Stimulated activated naive CD4-positive, alpha-beta T cell (primary cell): Measurements from ENCODE around the gene TMEM178B.
"Not testable (repeated sequence)": the region's sequence is repeated elsewhere in the genome, so short reads cannot be mapped to it uniquely, and the experiment has no call there.

Source experiments
- DNase-seq, 6 experiments: peaks; one replicate each; lab custom pipeline; 2025; lab: John Stamatoyannopoulos, UW

The TMEM178B gene

DNA sequence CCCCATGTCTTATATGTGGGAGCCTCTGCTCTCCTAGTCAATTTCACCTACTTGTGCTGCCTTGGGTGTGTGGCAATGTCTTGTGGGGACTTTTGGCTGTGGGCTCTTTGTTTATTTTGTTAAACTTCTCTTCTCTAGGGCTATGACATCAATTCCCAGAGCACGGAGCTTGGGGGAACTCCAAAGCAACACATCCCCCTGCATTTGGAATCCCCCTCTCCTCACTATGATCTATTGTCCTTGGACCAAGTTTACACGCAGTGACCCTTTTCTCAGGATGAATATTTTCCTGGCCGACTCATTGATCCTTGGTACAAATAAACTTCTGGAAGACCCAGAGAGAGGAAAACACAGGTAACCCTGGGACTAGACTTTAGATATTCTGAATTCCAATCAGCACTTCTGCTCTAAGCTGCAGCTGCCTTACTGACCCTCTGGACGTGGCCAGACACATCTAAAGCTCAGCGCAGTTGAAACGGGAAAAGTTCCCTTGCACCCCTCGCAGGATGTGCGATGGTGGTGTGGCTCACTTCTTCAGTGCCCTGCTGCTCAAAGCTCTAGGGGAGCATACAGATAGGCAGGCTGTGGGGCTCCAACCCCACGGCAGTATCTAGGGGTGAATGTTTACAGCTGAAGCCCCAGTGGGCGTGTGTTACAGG lies 110.8 kb downstream of the TMEM178B start:
- no peak for DNase-seq

DNA sequence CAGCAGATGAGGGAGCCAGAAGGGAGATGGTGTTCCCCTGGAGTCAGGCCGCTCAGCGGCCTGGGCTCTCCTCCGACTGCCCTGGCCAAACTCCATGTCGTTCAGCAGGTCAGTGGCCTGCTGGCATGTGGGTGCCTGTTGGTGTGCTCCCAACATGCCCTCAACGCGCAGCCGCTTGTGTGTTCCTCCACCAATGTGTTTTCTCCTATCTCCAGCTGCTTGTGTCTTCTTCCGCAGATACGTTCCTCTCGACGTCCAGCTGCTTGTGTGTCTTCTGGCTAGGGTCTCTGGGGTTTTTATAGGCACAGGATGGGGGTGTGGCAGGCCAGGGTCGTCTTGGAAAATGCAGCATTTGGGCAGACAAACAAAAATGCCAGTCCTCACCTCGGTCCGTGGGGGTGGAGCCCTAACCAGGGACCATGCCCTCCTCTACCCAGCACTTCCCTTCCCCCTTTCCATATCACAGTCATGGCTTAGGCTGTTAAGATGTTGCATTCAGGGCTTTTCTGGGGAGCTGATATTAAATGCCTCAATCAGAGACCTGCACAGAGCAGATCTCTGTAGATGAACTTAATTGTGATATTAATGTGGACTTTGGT lies 111.6 kb downstream of the TMEM178B start:
- no peak for DNase-seq

DNA sequence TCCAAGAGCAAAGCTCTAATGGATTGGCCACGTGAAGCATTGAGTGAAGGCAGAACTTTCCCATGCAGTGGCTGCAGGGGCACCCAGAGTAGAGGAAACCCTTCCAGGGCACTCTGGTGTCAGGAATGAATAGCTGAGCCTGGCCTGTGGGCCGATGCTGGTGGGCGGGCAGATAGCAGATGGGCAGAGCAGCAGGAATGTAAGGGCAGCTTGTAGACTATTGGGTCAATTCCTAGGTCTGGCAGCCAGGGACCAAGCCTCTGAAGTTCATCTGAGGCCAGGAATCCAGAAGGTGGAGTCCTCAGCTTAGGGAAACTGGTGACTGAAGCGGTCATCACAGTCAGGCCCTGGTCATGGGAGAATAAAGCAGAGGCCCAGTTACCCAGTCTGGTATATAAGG lies 115.4 kb downstream of the TMEM178B start:
- DNase-seq: no peak

DNA sequence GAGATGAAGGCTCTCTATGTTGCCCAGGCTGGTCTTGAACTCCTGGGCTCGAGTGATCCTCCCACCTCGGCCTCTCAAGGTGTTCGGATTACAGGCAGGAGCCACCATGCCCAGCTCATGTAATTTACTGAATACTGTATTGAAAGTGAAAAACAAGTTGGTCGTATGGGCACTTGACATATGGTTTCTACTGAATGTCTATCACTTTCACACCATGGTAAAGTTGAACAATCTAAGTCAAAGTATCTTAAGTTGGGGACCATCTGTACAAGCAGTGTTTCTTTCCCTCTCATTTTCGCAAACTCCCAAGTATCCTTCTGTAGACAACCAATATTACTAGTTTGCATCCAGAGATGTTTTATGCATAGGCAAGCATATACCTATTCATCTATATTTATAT lies 116.6 kb downstream of the TMEM178B start:
- no peak for DNase-seq

DNA sequence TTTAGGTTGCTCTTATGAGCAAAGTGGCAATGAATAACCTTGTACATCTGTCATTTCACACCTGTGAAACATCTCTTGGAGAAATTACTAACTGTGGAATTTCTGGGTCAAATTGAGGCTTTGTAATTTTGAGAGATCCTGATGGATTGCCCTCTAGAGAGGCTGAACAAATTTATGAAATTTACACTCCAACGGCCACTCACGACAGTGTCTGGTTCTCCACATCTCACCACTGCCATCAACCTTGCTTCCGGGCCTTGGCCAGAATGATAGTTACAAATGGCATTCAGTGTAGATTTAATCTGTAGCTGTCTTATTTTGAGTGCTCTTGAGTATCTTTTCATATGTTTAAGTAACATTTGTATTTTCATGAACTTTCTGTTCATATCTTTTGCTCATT lies 117.4 kb downstream of the TMEM178B start:
- no peak for DNase-seq

DNA sequence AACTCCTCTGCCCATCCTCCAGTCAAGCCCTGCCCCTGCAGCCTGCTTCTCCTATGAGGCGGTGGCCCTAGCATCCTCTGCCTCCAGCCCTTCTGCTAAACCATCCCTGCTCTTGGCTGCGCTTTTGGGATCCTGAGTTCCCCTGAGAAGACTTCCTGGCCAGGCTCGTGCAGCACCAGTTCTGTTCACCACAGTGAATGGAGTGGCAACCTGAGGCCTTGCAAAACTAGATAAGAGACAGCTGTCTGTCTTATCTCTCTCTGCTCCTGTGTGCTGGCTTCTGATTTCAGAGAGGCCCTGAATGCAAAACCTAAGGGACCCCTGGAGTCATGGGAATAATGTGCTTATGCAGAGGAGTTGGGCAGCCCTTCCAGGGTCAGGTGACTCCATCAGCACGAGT lies 119.2 kb downstream of the TMEM178B start:
- no peak for DNase-seq

DNA sequence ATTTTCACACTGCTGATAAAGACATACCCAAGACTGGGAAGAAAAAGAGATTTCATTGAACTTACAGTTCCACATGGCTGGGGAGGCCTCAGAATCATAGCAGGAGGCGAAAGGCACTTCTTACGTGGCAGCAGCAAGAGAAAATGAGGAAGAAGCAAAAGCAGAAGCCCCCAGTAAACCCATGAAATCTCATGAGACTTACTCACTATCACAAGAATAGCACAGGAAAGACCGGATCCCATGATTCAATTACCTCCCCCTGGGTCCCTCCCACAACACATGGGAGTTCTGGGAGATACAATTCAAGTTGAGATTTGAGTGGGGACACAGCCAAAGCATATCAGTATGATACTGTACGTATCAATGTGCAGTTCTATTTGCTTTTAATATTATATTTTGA lies 121.9 kb downstream of the TMEM178B start:
- DNase-seq: not testable (repeated sequence)

DNA sequence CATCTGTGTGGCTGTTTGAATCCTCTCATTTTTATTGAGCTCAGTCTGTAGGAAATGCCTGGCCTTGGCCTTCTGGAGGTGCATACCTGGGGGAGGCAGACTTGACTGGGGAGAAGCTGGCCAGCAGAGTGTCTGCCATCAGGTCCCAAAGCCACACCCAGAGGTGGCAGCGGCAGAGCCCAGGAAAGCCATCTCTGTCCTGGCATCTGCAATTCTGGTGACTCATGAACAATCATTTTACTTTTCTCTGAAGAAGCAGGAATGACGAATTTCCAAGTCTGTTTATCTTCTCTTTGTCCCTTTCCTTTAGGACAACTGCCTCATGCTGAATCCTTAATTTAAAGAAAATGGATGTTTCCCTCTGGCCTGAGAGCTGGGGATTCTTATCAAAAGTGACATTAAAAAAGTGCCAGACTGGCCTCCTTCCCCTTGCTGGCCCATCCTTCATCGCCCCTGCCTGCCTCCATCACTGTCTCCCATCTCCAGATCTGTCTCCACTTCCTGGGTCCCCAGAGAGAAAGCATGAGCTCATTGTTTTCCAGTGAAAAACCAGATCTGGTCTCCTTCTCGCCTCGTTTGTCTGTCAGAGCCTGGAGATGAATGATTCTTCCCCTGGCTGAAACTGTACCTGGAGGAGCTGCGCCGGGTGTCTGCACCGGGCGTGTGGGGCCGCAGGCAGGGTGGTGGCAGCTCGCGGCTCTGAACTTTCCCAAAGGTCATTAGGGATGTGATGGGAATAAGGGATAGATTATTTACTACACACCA lies 124.5 kb downstream of the TMEM178B start:
- DNase-seq: no peak

DNA sequence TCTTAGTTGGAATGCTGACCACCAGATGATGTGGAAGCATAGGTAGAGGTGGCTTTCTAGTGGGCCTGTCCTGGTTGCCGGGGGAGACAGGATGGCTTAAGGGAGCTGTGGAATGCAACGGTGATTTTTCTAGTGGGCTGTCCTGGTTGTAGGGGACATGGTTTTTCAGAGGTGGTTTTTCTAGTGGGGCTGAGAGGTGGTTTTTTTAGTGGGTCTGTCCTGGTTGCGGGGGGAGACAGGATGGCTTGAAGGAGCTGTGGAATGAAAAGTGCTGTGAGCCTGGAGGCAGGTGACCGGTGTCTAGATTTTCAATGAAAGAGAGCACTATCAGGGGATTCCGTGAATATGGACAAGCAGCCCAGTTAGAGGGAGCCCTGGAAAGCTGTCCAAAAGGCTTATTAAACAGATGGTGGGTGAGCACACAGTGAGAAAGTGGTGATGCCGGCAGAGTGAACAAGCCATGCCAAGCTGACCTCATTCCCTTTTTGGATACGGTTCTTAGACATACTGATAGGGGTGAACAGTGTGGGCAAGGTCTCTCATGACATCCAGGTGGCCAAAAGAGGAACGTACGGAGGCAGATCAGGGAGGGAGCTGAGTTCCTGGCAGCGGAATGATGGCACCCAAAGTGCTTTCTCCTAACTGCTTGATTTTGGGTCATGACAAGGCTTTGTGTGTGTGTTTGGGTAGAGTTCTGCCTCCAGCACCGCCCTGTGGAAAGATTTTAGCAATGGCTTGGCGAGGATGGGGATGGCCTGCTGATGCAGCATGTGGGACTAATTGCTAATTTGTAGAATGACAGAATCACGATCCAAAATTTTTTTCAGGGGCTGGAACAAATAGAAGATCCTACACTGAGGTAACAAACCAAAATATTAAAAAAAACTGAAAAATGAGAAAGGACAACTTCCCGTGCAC lies 126.6 kb downstream of the TMEM178B start:
- DNase-seq: no peak

DNA sequence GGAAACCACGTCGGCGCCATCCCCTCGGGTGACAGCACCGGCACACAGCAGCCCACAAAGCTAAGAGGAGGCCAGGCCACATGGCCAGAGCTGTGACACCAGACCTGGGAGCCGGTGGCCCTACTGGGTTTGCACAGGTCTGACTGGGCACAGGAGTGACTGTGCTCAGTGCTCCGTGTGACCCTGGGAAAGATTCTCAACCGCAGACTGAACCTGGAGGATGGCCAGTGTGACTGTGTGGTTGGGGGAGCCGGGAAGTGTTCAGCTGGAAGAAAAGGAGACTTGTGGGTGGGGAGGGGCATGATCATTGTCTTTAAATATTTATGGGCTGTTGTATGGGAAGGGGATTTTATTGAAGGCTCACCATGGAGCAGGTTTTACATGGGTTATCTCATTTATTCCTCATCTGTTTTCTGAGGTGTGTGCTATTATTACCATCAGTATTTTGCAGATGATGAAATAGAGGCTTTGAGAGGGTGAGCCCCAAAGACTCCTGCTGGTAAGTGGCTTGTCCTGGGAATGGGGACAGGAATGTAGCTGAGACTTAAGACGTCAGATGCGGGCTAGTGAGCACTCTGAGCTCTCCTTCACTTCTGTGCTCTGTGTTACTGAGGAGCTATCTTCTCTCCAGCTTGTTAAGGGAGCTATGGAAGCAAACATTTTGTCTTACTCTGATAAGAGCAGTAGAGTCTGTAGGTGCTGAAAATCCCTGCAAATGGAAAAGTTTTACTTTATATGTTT lies 127.5 kb downstream of the TMEM178B start:
- no peak for DNase-seq

DNA sequence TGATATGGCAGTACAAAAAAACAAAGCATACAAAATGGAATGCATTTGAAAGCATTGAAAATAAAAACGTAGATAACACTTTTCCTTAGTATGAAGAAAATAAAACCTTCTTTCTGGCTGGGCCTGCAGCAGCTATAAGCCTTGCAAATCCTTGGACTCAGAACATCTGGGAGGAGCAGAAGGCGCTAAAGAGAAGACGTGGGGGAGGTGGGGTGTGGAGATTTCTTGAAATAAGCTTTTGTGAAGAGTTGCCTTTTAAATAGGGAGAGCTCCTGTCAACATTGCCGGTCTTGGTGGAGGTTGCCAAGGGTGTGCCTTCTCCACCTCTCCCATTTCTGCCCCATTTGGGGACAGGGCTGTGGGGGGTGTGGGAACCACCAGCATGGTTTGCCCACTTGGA lies 128.7 kb downstream of the TMEM178B start:
- no peak for DNase-seq

DNA sequence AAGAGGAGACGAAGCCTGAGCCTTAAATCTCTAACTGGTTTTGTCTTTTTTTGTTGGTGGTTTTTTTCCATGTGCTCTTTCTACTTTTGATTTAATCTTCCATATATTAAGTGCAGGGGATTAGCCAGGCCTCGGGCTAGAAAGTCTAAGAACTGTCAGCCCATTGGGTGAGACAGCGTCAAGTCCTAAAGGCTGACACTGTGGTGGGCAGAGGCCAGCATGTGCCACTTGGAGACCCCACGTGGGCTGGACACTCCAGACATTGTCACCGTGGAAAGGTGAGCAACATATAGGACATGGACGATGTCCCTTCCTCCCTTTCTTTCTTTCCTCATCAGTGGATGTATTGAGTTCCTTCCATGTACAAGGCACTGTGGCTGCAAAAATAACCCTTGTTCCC lies 129.3 kb downstream of the TMEM178B start:
- DNase-seq: no peak

DNA sequence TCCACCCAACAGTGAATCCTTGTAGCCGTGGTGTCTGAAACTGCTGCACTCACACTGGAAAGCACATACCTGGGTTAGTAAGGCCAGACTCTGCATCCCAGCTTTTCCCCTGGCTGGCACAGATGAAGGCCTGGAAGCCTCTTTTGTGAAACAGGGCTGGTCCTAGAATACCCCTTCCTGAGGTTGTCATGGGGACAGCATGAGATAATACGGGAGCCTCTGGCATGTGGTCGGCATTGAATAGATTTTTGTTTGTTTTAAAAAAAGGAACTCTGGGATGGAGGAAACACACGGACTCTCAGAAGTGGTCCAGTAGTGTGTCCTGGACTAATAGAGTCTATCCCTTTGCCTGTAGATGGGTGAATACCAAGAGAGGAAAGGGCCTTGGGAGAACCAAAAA lies 129.7 kb downstream of the TMEM178B start:
- DNase-seq: no peak

DNA sequence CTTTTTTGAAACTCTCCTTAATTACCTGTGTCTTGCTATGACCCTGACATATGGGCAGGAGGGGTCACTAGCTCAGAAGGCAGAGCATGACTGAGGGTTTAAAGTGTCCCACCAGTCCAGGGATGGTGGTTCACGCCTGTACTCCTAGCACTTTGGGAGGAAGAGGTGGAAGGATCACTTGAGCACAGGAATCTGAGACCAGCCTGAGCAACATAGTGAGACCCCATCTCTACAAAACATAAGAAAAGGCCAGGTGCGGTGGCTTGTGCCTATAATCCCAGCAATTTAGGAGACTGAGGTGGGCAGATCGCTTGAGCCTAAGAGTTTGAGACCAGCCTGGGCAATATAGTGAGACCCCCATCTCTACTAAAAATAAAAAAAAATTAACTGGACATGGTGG lies 133.8 kb downstream of the TMEM178B start:
- DNase-seq: no peak

DNA sequence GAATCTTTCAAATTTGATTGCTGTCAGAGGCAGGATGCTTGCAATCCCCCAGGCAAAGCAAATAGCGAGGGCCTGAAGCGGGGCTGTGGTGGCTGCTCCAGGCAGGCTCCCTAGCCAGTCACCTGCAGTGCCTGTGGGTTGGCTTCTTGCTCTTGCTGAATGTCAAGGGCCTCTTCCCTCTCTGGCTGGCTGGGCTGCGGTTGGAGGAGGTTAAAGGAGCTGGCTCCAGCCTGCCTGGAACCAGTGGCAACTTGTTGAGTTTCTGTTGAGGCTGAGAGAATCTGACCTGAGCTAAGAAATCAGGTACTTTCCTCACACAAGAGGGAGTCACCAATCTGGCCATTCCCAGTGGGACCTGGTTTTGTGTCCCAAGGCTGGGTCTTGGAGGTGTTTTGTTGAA lies 134.7 kb downstream of the TMEM178B start:
- no peak for DNase-seq

DNA sequence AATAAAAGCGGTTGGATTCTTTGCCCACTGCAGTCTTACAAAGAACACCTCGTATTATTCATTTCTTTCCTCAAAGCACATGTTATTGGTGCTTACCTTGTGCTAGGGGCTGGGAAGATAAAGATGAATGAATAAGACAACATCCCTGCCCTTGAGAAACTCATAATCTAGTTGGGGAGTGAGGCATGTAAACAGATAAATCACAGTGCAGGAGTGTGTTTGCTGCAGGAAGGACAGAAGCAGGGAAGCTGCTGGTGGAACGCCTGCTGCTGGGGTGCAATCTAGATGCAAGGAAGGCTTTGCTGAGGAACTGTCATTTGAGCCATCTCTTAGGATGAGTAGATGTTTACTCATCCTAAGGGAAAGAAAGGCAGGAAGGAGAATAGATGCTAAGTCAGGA lies 135.6 kb downstream of the TMEM178B start:
- no peak for DNase-seq

DNA sequence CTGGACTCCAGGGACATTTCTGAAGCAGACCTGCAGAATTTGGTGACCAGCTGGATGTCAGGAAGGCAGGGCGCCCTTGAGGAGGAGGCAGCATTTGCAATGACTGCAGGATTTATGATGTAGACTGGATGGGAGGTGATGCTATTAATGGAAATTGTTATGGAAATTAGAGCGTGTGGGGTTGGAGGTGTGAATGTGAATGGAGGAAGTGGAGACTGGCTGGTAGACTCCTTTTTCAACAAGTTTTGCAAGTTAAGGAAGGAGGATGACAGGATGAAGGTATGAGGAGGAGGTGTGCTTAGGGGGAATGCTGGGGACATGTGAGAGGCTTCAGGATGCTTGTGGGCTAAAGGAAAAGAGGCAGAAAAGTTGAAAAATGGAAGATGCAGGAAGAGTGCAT lies 137.0 kb downstream of the TMEM178B start:
- DNase-seq: no peak

DNA sequence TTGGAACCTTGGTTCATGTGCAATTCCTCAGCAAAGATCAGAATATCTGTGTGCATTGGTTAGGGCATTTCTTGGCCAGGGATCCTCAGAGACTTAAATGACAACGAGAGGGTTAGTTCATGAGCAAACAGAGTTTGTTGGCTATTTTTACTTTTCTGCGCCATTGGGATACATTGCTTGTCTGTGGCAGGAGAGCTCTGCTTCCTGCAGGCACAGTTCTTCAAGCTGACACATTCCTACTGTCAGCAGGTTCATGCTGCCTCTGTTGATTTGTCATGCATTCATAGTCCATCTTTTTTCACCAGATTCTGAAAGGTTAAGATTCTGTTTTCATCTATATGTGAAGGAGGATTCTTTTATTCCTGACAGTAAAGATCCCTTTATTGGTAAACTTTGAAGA lies 139.4 kb downstream of the TMEM178B start:
- no peak for DNase-seq

DNA sequence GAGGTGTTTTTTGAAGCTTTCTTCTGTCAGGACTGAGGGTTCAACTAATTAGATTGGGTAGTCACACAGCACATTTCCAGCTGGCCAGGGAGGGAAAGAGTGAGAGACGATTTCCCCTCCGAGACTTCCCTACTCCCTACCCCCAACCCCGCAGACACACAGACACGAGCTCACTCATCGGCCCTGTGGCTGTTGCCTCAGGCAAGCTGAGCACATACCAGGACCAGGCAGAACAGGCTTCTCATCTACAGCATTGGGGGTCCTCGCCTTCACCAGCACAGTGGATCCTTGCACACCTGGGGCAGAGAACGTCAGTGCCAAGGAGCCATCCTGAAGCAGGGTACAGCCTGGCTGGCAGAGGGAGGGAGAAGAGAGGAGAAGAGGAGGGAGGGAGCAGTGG lies 144.1 kb downstream of the TMEM178B start:
- DNase-seq: no peak

DNA sequence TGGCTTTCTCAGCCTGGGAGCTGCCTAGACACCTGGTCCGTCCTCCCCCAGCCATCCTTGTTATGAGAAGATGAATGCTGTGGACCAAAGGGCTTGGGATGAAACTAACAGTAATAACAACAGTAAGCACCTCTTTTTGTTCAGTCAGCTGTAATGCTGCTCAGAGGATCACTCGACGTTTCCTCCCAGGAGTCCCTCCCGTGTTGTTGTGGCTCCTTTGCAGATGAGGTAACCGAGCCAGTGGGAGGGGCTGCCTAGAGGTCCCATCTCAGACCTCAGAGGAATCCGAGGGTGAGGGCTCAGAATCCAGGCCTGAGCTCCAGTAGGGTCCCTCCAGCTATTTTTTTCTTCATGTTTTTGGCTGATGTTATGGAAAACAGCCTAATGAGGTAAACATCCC lies 145.1 kb downstream of the TMEM178B start:
- no peak for DNase-seq

DNA sequence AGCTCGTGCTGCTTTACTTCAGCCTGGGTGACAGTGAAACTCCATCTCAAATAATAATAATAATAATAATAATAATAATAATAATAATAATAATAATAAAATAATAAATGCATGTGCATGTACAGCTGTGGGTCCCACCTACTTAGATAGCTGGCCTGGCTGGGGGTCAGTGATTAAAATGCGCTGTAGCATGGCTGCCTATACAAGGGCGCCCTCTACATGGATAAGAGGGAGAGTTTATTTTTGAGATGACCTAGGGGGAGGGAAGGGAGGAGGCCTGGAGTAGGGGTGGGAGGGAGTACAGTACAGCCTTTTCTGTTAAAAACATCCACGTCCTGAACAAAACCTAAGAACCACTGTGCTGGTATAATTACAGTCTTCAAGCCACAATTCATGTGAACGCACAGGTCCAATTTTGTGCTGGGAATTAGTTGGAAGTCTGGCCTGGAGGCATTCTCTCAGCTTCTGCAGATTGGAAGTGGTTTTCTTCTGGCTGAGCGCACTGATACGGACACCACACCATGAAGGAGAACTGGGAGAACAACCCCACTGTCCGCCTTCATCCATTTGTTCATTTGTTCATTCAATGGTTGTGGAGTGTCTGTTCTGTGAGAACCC lies 146.5 kb downstream of the TMEM178B start:
- no peak for DNase-seq
